RPMI7951 (cell line): ENCODE measurements around the gene PPP1R1A. TPM values are rescaled to one million over a fixed set of nuclear protein-coding genes. Genes with fewer than 3 reads are reported as not detected.

Experiments
- DNase-seq: peaks from one replicate; pipeline ENCODE4 v3.0.0-alpha.2; 2012; ENCODE audit warnings: low read depth
- total RNA-seq: library from RNA; depleted of rRNA; stranded (reverse); fragments of >200 nt; shearing (Covaris generic); gene quantifications from 2 replicates; pipeline ENCODE4 v1.2.3, GENCODE V29; 2014

PPP1R1A gene
- total RNA-seq, 1 experiment from 2014 or later: not detected

- DNase-seq: no peak
Measured at GRCh38 chr12:54603872-54604271, 15.4 kb upstream of the PPP1R1A start.

GRCh38 chr12:54603173-54603814 lies 14.8 kb upstream of the PPP1R1A start:
- DNase-seq: peak; percentile 56

- no peak for DNase-seq
Measured at GRCh38 chr12:54602661-54603060, 14.2 kb upstream of the PPP1R1A start.

- peak; percentile 10 for DNase-seq
Measured at GRCh38 chr12:54601841-54602240, 13.4 kb upstream of the PPP1R1A start.

GRCh38 chr12:54598970-54599369 lies 10.5 kb upstream of the PPP1R1A start:
- no peak for DNase-seq

- peak; percentile 44 for DNase-seq
Measured at GRCh38 chr12:54596526-54596946, 8.1 kb upstream of the PPP1R1A start.

- DNase-seq: no peak
Measured at GRCh38 chr12:54595471-54595870, 7.0 kb upstream of the PPP1R1A start.

- DNase-seq: no peak
Measured at GRCh38 chr12:54593725-54594124, 5.3 kb upstream of the PPP1R1A start.

- peak; percentile 14 for DNase-seq
Measured at GRCh38 chr12:54593135-54593534, 4.7 kb upstream of the PPP1R1A start.

GRCh38 chr12:54592316-54592715 lies 3.9 kb upstream of the PPP1R1A start:
- peak; percentile 15 for DNase-seq

- DNase-seq: no peak
Measured at GRCh38 chr12:54590978-54591591, 2.6 kb upstream of the PPP1R1A start.

GRCh38 chr12:54589964-54590363 lies 1.5 kb upstream of the PPP1R1A start:
- no peak for DNase-seq

- no peak for DNase-seq
Measured at GRCh38 chr12:54588890-54589267, 420 bp upstream of the PPP1R1A start.

- no peak for DNase-seq
Measured at GRCh38 chr12:54587315-54587873, 1.1 kb downstream of the PPP1R1A start.

- no peak for DNase-seq
Measured at GRCh38 chr12:54586620-54587019, 1.8 kb downstream of the PPP1R1A start.

GRCh38 chr12:54585243-54585642 lies 3.2 kb downstream of the PPP1R1A start:
- DNase-seq: no peak

- DNase-seq: no peak
Measured at GRCh38 chr12:54584128-54584527, 4.3 kb downstream of the PPP1R1A start.

GRCh38 chr12:54583726-54584125 lies 4.7 kb downstream of the PPP1R1A start:
- no peak for DNase-seq

GRCh38 chr12:54581412-54581811 lies 7.0 kb downstream of the PPP1R1A start:
- no peak for DNase-seq

- DNase-seq: peak; percentile 56
Measured at GRCh38 chr12:54579696-54580333, 8.6 kb downstream of the PPP1R1A start.

- no peak for DNase-seq
Measured at GRCh38 chr12:54579258-54579657, 9.2 kb downstream of the PPP1R1A start.

GRCh38 chr12:54578778-54579177 lies 9.7 kb downstream of the PPP1R1A start:
- no peak for DNase-seq

- DNase-seq: no peak
Measured at GRCh38 chr12:54572881-54573280, 15.6 kb downstream of the PPP1R1A start.
